CD8-positive, alpha-beta memory T cell (primary cell): ENCODE data around the gene DOCK3. TPM values are rescaled to one million over a fixed set of nuclear protein-coding genes. Genes with fewer than 3 reads are reported as not detected.

Experiments
- CTCF ChIA-PET: fragments of 350-600 bp; sonication (Branson Sonifier 250); formaldehyde crosslinking; loops from one replicate; lab custom pipeline; 2021; ENCODE audit warnings: antibody characterized with exemption; lab: Charles Lee
- POLR2A ChIA-PET: fragments of 350-600 bp; sonication (Branson Sonifier 250); formaldehyde crosslinking; loops from one replicate; lab custom pipeline; 2021; ENCODE audit warnings: antibody characterized with exemption; lab: Charles Lee
- DNase-seq, 5 donors: peaks; one replicate each; pipeline versions ENCODE4 v3.0.0 to v3.0.0-alpha.2; 2020 to 2022; ENCODE audit warnings: mixed read lengths in 1 of 5
- H3K27ac ChIP-seq: one replicate; pipeline ENCODE4 v1.7.0; 2013; ENCODE audit warnings: low read depth, mild to moderate bottlenecking, low read length, moderate library complexity
- H3K27me3 ChIP-seq: 2 replicates; pipeline ENCODE4 v1.7.0; 2013; ENCODE audit warnings: low read length, mild to moderate bottlenecking; ENCODE audit not compliant: insufficient read depth, poor library complexity, severe bottlenecking
- H3K36me3 ChIP-seq: 2 replicates; pipeline ENCODE4 v1.7.0; 2013; ENCODE audit warnings: mild to moderate bottlenecking, low read length, moderate library complexity; ENCODE audit not compliant: insufficient read depth
- H3K4me1 ChIP-seq: 2 replicates; pipeline ENCODE4 v1.7.0; 2013; ENCODE audit warnings: mild to moderate bottlenecking, low read length, moderate library complexity; ENCODE audit not compliant: insufficient read depth
- H3K4me3 ChIP-seq: 2 replicates; pipeline ENCODE4 v1.7.0; 2013; ENCODE audit warnings: mild to moderate bottlenecking, low read length
- H3K9me3 ChIP-seq: 2 replicates; pipeline ENCODE4 v1.7.0; 2013; ENCODE audit warnings: mild to moderate bottlenecking, low read length
- H3K27ac Mint-ChIP-seq, 8 donors: one replicate each; pipeline ENCODE4 v1.8.0; 2020 to 2021; ENCODE audit warnings: mixed read lengths in 8 of 8, mild to moderate bottlenecking in 6 of 8, inconsistent platforms in 3 of 8, moderate library complexity in 3 of 8
- H3K27me3 Mint-ChIP-seq, 2 donors: one replicate each; pipeline ENCODE4 v1.8.0; 2020 to 2021; ENCODE audit warnings: mixed read lengths in 2 of 2, mild to moderate bottlenecking in 1 of 2, moderate library complexity in 1 of 2
- H3K36me3 Mint-ChIP-seq, 3 donors: one replicate each; pipeline ENCODE4 v1.8.0; 2020 to 2021; ENCODE audit warnings: mixed read lengths in 3 of 3, inconsistent platforms in 1 of 3, mild to moderate bottlenecking in 1 of 3
- H3K4me1 Mint-ChIP-seq, 3 donors: one replicate each; pipeline ENCODE4 v1.8.0; 2020 to 2021; ENCODE audit warnings: mixed read lengths in 3 of 3, inconsistent platforms in 1 of 3, mild to moderate bottlenecking in 1 of 3
- H3K4me3 Mint-ChIP-seq, 7 donors: one replicate each; pipeline ENCODE4 v1.8.0; 2020 to 2021; ENCODE audit warnings: mixed read lengths in 7 of 7, mild to moderate bottlenecking in 6 of 7, moderate library complexity in 4 of 7, inconsistent platforms in 2 of 7
- H3K9me3 Mint-ChIP-seq, 5 donors: one replicate each; pipeline ENCODE4 v1.8.0; 2020 to 2022; ENCODE audit warnings: mixed read lengths in 5 of 5, mild to moderate bottlenecking in 3 of 5, moderate library complexity in 2 of 5, inconsistent platforms in 1 of 5
- polyA plus RNA-seq: library from polyadenylated mRNA; unstranded; fragments of 300-500 nt; fragmentation: Illumina TruSeq; gene quantifications from one replicate; pipeline ENCODE4 v1.2.3, GENCODE V29; 2021
- total RNA-seq, 2 experiments: library from RNA; stranded (reverse); gene quantifications; one replicate each; pipeline ENCODE4 v1.2.3, GENCODE V29; 2021

Gene DOCK3
- total and polyA plus RNA-seq, 3 experiments from 2014 or later, result 0.16 to 2.1 (median 2.0) TPM

DNA sequence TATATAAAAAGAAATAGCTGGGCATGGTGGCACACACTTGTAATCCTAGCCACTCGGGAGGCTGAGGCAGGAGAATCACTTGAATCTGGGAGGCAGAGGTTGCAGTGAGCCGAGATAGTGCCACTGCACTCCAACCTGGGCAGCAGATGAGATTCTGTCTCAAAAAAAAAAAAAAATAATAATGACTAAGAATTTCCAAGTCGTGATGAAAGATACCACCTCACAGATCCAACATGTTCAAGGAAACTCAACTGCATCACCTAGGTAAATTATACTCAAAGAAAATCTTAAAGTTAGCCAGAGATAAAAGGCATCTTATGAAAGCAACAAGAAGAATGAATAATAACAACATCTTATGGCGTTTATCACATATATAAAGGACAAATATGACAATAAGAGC is 50.1 kb downstream of the DOCK3 start:
- H3K9me3 ChIP-seq, result no peaks in the 10 kb centered on the region
- H3K4me3 ChIP-seq, result no peak overlapping the region
- peaks cover 6% of the 10 kb centered on the region for H3K27me3 ChIP-seq
- peaks cover 13 to 33% of the 10 kb centered on the region in 2 donors for H3K27me3 Mint-ChIP-seq
- no peak overlapping the region for H3K4me3 Mint-ChIP-seq
- no peak for DNase-seq
- no peak overlapping the region for H3K27ac Mint-ChIP-seq
- no peaks in the 10 kb centered on the region for H3K4me1 Mint-ChIP-seq
- H3K4me1 ChIP-seq, result no peaks in the 10 kb centered on the region
- no peaks in the 10 kb centered on the region for H3K36me3 ChIP-seq
- H3K36me3 Mint-ChIP-seq, result peaks cover 0 to 17% (median 2%) of the 10 kb centered on the region in 3 donors
- H3K27ac ChIP-seq, result no peak overlapping the region
- ChIA-PET POLR2A (no interaction called here), CTCF (no interaction called here)
- H3K9me3 Mint-ChIP-seq, result peaks cover 0 to 10% (median 3%) of the 10 kb centered on the region in 5 donors

DNA sequence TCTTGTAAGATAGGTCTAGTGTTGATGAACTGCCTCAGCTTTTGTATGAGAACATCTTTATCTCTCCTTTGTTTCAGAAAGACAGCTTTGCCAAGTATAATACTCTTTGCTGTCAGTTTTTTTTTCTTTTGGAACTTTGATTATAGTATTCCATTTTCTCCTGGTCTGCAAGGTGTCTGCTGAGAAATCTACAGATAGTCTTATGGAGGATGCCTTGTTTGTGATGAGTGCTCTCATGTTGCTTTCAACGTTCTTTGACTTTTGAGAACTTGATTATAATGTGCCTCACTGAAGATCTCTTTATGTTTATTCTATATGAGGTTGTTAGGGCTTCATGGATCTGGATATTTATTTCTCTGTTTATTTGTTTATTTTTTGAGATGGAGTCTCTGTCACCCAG is 60.3 kb downstream of the DOCK3 start:
- H3K27me3 Mint-ChIP-seq, result no peaks in the 10 kb centered on the region
- no peak overlapping the region for H3K27ac Mint-ChIP-seq
- H3K27ac ChIP-seq, result no peak overlapping the region
- no peaks in the 10 kb centered on the region for H3K9me3 ChIP-seq
- POLR2A ChIA-PET, result no interaction called here
- H3K4me3 Mint-ChIP-seq, result no peak overlapping the region
- no peaks in the 10 kb centered on the region for H3K4me1 Mint-ChIP-seq
- no peak overlapping the region for H3K4me3 ChIP-seq
- H3K4me1 ChIP-seq, result no peaks in the 10 kb centered on the region
- no peaks in the 10 kb centered on the region for H3K27me3 ChIP-seq
- no peaks in the 10 kb centered on the region for H3K36me3 ChIP-seq
- peaks cover 0 to 18% (median 0%) of the 10 kb centered on the region in 3 donors for H3K36me3 Mint-ChIP-seq
- no peak for DNase-seq
- H3K9me3 Mint-ChIP-seq, result peaks cover 6 to 21% (median 11%) of the 10 kb centered on the region in 5 donors
- CTCF ChIA-PET, result no interaction called here

DNA sequence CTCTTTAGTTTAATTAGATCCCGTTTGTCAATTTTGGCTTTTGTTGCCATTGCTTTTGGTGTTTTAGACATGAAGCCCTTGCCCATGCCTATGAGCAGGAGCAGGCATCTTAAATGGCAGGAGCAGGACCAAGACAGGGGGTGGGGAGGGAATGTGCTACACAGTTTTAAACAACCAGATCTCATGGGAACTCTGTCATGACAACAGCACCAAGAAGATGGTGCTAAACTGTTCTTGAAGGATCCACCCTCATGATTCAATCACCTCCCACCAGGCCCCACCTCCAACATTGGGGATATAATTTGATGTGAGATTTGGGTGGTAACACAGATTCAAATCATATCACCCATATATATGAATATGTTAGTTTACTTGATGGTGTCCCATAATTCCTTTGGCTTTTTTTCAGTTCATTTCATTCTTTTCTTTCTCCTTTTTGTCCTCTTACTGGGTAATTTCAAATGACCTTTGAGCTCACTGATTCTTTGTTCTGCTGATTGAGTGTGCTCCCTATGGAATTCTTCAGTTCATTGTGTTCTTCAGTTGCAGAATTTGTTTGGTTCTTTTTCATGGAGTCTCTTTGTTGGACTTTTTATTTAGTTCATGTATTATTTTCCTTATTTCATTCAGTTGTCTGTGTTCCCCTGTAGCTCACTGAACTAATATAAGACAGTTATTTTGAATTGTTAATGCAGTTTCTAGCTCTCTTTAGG is 62.6 kb downstream of the DOCK3 start:
- Histone ChIP-seq H3K4me3 (no peak overlapping the region), H3K9me3 (no peaks in the 10 kb centered on the region), H3K36me3 (no peaks in the 10 kb centered on the region), H3K4me1 (no peaks in the 10 kb centered on the region), H3K27me3 (no peaks in the 10 kb centered on the region), H3K27ac (no peak overlapping the region)
- Mint-ChIP-seq H3K4me3 (no peak overlapping the region), H3K4me1 (no peaks in the 10 kb centered on the region), H3K27ac (peak overlapping the region in 1 of 8 donors; percentile 70), H3K27me3 (peaks cover 0 to 7% of the 10 kb centered on the region in 2 donors), H3K36me3 (peaks cover 0 to 18% (median 0%) of the 10 kb centered on the region in 3 donors), H3K9me3 (peaks cover 6 to 21% (median 12%) of the 10 kb centered on the region in 5 donors)
- ChIA-PET POLR2A (no interaction called here), CTCF (no interaction called here)
- DNase-seq, result no peak

DNA sequence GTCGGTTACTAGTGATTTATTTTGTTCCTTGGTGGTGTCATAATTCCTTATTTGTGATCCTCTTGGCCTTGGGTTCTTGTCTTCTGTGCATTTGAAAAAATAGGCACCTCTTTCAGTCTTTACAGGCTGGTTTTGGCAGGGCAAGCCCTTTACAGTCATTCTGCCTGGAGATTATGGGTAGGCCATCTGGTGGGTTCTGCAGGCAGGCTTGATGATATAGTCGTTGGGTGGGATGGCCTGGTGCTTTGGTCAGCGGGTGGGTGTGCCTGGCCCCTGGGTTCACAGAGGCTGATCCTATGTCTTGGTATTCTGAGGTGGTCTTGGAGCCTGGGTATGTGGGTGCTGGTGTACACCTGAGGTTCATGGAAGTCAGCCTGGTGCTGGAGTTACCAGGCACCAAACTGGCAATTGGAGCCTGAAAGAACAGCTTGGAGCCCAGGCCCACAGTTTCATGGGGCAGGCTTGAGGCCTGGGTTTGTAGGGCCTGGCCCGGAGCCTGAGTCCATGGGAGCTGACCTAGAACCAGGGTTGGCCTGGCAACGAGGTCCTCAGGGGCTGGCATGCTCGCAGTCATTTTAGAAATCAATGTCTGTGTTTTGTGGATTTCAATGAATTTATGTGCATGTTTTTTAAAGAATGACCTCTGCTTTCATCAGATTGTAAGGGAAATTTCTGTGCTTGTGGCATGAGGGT is 63.3 kb downstream of the DOCK3 start:
- Histone ChIP-seq H3K36me3 (no peaks in the 10 kb centered on the region), H3K27ac (no peak overlapping the region), H3K27me3 (no peaks in the 10 kb centered on the region), H3K9me3 (no peaks in the 10 kb centered on the region), H3K4me1 (no peaks in the 10 kb centered on the region), H3K4me3 (no peak overlapping the region)
- Mint-ChIP-seq H3K4me3 (no peak overlapping the region), H3K27me3 (peaks cover 0 to 7% of the 10 kb centered on the region in 2 donors), H3K36me3 (peaks cover 0 to 18% (median 0%) of the 10 kb centered on the region in 3 donors), H3K9me3 (peaks cover 6 to 21% (median 12%) of the 10 kb centered on the region in 5 donors), H3K4me1 (no peaks in the 10 kb centered on the region), H3K27ac (peak overlapping the region in 1 of 8 donors; percentile 56)
- ChIA-PET POLR2A (no interaction called here), CTCF (no interaction called here)
- no peak for DNase-seq

DNA sequence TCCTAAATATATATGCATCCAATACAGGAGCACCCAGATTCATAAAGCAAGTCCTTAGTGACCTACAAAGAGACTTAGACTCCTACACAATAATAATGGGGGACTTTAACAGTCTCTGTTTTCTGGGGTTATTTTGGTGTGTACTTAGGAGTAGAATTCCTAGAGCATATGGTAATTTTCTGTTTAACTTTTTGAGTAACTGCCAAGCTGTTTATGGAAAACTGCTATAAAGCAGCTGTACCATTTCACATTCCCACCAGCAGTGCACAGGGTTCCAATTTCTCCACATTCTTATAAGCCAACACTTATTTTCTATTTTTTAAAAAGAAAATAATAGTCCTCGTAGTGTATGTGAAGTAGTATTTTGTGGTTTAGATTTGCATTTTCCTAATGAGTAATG is 68.9 kb downstream of the DOCK3 start:
- no peaks in the 10 kb centered on the region for H3K36me3 Mint-ChIP-seq
- no peak overlapping the region for H3K27ac ChIP-seq
- peaks cover 4 to 10% of the 10 kb centered on the region in 2 donors for H3K27me3 Mint-ChIP-seq
- no peak for DNase-seq
- no peaks in the 10 kb centered on the region for H3K9me3 ChIP-seq
- no peaks in the 10 kb centered on the region for H3K4me1 ChIP-seq
- H3K4me3 ChIP-seq, result no peak overlapping the region
- no peak overlapping the region for H3K4me3 Mint-ChIP-seq
- POLR2A ChIA-PET, result no interaction called here
- H3K9me3 Mint-ChIP-seq, result peaks cover 0 to 2% (median 2%) of the 10 kb centered on the region in 5 donors
- H3K27ac Mint-ChIP-seq, result no peak overlapping the region
- no peaks in the 10 kb centered on the region for H3K27me3 ChIP-seq
- H3K36me3 ChIP-seq, result no peaks in the 10 kb centered on the region
- CTCF ChIA-PET, result no interaction called here
- peaks cover 0 to 2% (median 0%) of the 10 kb centered on the region in 3 donors for H3K4me1 Mint-ChIP-seq

DNA sequence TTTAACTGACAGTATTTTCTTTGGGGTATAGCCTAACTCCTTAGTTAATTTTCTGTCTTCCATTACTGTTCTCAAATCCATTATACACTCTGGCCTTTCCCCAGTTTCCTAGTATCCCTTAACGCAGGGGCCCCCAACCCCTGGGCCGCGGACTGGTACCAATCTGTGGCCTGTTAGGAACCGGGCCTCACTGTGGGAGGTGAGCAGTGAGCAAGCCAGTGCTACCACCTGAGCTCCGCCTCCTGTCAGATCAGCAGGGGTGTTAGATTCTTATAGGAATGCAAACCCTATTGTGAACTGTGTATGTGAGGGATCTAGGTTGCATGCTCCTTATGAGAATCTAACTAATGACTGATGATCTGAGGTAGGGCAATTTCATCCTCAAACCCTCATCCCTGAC is 75.1 kb downstream of the DOCK3 start:
- Histone ChIP-seq H3K9me3 (no peaks in the 10 kb centered on the region), H3K4me3 (no peak overlapping the region), H3K27me3 (no peaks in the 10 kb centered on the region), H3K27ac (no peak overlapping the region), H3K36me3 (no peaks in the 10 kb centered on the region), H3K4me1 (no peaks in the 10 kb centered on the region)
- H3K27me3 Mint-ChIP-seq, result peaks cover 7 to 11% of the 10 kb centered on the region in 2 donors
- H3K4me1 Mint-ChIP-seq, result peaks cover 0 to 2% (median 0%) of the 10 kb centered on the region in 3 donors
- no peak for DNase-seq
- no peak overlapping the region for H3K4me3 Mint-ChIP-seq
- CTCF ChIA-PET, result no interaction called here
- peaks cover 0 to 2% (median 0%) of the 10 kb centered on the region in 5 donors for H3K9me3 Mint-ChIP-seq
- POLR2A ChIA-PET, result no interaction called here
- no peak overlapping the region for H3K27ac Mint-ChIP-seq
- peaks cover 0 to 5% (median 0%) of the 10 kb centered on the region in 3 donors for H3K36me3 Mint-ChIP-seq

DNA sequence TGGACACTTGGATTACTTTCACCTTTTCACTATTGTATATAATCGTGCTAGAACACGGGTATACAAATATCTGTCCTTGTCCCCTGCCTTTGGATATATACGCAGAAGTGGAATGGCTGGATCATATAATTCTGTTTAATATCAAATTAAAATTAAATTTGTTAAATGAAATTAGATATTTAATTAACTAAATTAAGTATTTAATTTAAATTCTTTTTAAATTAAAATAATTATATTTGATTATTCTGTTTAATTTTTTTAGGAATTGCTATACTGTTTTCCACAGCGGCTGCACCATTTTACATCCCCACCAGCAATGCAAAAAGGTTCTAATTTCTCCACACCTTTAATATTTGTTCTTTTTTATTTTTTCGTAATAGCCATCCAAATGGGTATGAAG is 84.3 kb downstream of the DOCK3 start:
- Mint-ChIP-seq H3K9me3 (peaks cover 2 to 8% (median 5%) of the 10 kb centered on the region in 5 donors), H3K4me3 (no peak overlapping the region), H3K4me1 (no peaks in the 10 kb centered on the region), H3K36me3 (peaks cover 0 to 19% (median 0%) of the 10 kb centered on the region in 3 donors), H3K27ac (no peak overlapping the region), H3K27me3 (peaks cover 3 to 8% of the 10 kb centered on the region in 2 donors)
- Histone ChIP-seq H3K36me3 (no peaks in the 10 kb centered on the region), H3K4me3 (no peak overlapping the region), H3K27me3 (no peaks in the 10 kb centered on the region), H3K27ac (no peak overlapping the region), H3K9me3 (no peaks in the 10 kb centered on the region), H3K4me1 (no peaks in the 10 kb centered on the region)
- DNase-seq, result no peak
- POLR2A ChIA-PET, result no interaction called here
- CTCF ChIA-PET, result no interaction called here

DNA sequence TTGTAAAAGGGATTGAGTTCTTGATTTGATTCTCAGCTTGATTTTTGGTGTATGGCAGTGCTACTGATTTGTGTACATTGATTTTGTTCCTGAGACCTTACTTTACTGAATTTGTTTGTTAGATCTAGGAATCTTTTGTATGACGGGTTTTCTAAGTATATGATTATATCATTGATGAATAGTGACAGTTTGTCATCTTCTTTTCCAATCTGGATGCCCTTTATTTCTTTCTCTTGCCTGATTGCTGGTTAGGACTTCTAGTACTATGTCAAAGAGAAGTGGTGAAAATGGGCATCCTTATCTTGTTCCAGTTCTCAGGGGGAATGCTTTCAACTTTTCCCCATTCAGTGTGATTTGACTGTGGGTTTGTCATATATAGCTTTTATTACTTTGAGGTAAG is 103.0 kb downstream of the DOCK3 start:
- no peaks in the 10 kb centered on the region for H3K36me3 ChIP-seq
- Mint-ChIP-seq H3K27me3 (peaks cover 8 to 9% of the 10 kb centered on the region in 2 donors), H3K36me3 (peaks cover 0 to 13% (median 2%) of the 10 kb centered on the region in 3 donors), H3K9me3 (peaks cover 0 to 9% (median 6%) of the 10 kb centered on the region in 5 donors), H3K4me1 (no peaks in the 10 kb centered on the region), H3K4me3 (no peak overlapping the region), H3K27ac (no peak overlapping the region)
- ChIA-PET CTCF (no interaction called here), POLR2A (no interaction called here)
- H3K27ac ChIP-seq, result no peak overlapping the region
- H3K9me3 ChIP-seq, result no peaks in the 10 kb centered on the region
- no peak for DNase-seq
- H3K4me1 ChIP-seq, result no peaks in the 10 kb centered on the region
- no peak overlapping the region for H3K4me3 ChIP-seq
- H3K27me3 ChIP-seq, result no peaks in the 10 kb centered on the region
